Ascending aorta (tissue), 2 donors: Measurements from ENCODE around the gene GCHFR. TPM values are rescaled to one million over a fixed set of nuclear protein-coding genes. Genes with fewer than 3 reads are reported as not detected.

Experiments
- DNase-seq, 2 donors: peaks; one replicate each; pipeline ENCODE4 v3.0.0-alpha.2; 2019; ENCODE audit warnings: low spot score in 2 of 2
- H3K27ac ChIP-seq, 2 donors: fragments of 200-600 bp; sonication (generic); one replicate each; pipeline ENCODE4 v1.5.1; 2016 to 2017; ENCODE audit warnings: mild to moderate bottlenecking in 1 of 2
- H3K27me3 ChIP-seq: fragments of 200-600 bp; sonication (generic); one replicate; pipeline ENCODE4 v1.5.1; 2017
- H3K36me3 ChIP-seq, 2 donors: fragments of 200-600 bp; sonication (generic); one replicate each; pipeline ENCODE4 v1.5.1; 2016
- H3K4me1 ChIP-seq, 2 donors: fragments of 200-600 bp; sonication (generic); one replicate each; pipeline ENCODE4 v1.5.1; 2016 to 2017; ENCODE audit warnings: mild to moderate bottlenecking in 1 of 2
- H3K4me3 ChIP-seq, 2 donors: fragments of 200-600 bp; sonication (generic); one replicate each; pipeline ENCODE4 v1.5.1; 2016 to 2017; ENCODE audit warnings: mild to moderate bottlenecking in 1 of 2
- H3K9me3 ChIP-seq, 2 donors: fragments of 200-600 bp; sonication (generic); one replicate each; pipeline ENCODE4 v1.5.1; 2016
- CTCF ChIP-seq, 3 experiments: fragments of 200-600 bp in 2 of 3; fragments of 450-650 bp in 1 of 3; sonication (generic) in 2 of 3; IDR thresholded peaks; one replicate each; pipeline ENCODE4 v1.5.1; 2016 to 2019; ENCODE audit warnings: antibody characterized with exemption in 3 of 3, mild to moderate bottlenecking in 1 of 3, moderate library complexity in 1 of 3
- intact Hi-C: fragments of 100-400 bp; cut with DNase I; formaldehyde crosslinking; loops from one replicate; pipeline ENCODE4 v1.15.1; 2023
- total RNA-seq: library from RNA; depleted of rRNA; stranded (reverse); fragments of >200 nt; gene quantifications from one replicate; pipeline ENCODE4 v1.1.0, GENCODE V29; 2016

The GCHFR gene
- total RNA-seq, 1 donor from 2014 or later = 26.4 TPM

- no peak for TF ChIP-seq CTCF (IDR thresholded peaks at IDR 0.05)
- no peaks in the 10 kb centered on the region for H3K27me3 ChIP-seq
- H3K27ac ChIP-seq = no peak overlapping the region
- intact Hi-C loops = no loop called here
- H3K4me3 ChIP-seq = no peak overlapping the region
- H3K36me3 ChIP-seq = peaks cover 9% of the 10 kb centered on the region in 2 donors
- H3K4me1 ChIP-seq = no peaks in the 10 kb centered on the region
- DNase-seq = no peak
- H3K9me3 ChIP-seq = no peaks in the 10 kb centered on the region
These were observed 29.5 kb downstream of the GCHFR start for GRCh38 chr15:40793216-40793989.

GRCh38 chr15:40796041-40796440 is 32.2 kb downstream of the GCHFR start:
- no peak for DNase-seq
- Histone ChIP-seq H3K27me3 (no peaks in the 10 kb centered on the region), H3K4me3 (no peak overlapping the region), H3K27ac (no peak overlapping the region), H3K36me3 (peaks cover 8 to 9% of the 10 kb centered on the region in 2 donors), H3K4me1 (no peaks in the 10 kb centered on the region), H3K9me3 (no peaks in the 10 kb centered on the region)
- intact Hi-C loops = no loop called here
- no peak for TF ChIP-seq CTCF (IDR thresholded peaks at IDR 0.05)

GRCh38 chr15:40796512-40796911 is 32.6 kb downstream of the GCHFR start:
- Histone ChIP-seq H3K9me3 (no peaks in the 10 kb centered on the region), H3K4me3 (no peak overlapping the region), H3K36me3 (peaks cover 4 to 5% of the 10 kb centered on the region in 2 donors), H3K27ac (no peak overlapping the region), H3K27me3 (no peaks in the 10 kb centered on the region), H3K4me1 (no peaks in the 10 kb centered on the region)
- no peak for DNase-seq
- intact Hi-C loops = no loop called here
- TF ChIP-seq CTCF (IDR thresholded peaks at IDR 0.05) = no peak

GRCh38 chr15:40799523-40799922 is 35.7 kb downstream of the GCHFR start:
- H3K4me1 ChIP-seq = no peaks in the 10 kb centered on the region
- no peak overlapping the region for H3K4me3 ChIP-seq
- no peak for TF ChIP-seq CTCF (IDR thresholded peaks at IDR 0.05)
- intact Hi-C loops = no loop called here
- no peaks in the 10 kb centered on the region for H3K9me3 ChIP-seq
- peaks cover 0 to 3% of the 10 kb centered on the region in 2 donors for H3K36me3 ChIP-seq
- H3K27me3 ChIP-seq = no peaks in the 10 kb centered on the region
- no peak overlapping the region for H3K27ac ChIP-seq
- DNase-seq = no peak

GRCh38 chr15:40803076-40803475 is 39.2 kb downstream of the GCHFR start:
- TF ChIP-seq CTCF (IDR thresholded peaks at IDR 0.05) = no peak
- intact Hi-C loops = no loop called here
- no peak overlapping the region for H3K27ac ChIP-seq
- no peaks in the 10 kb centered on the region for H3K9me3 ChIP-seq
- no peak for DNase-seq
- H3K27me3 ChIP-seq = no peaks in the 10 kb centered on the region
- peaks cover 0 to 3% of the 10 kb centered on the region in 2 donors for H3K36me3 ChIP-seq
- H3K4me1 ChIP-seq = peaks cover 0 to 11% of the 10 kb centered on the region in 2 donors
- no peak overlapping the region for H3K4me3 ChIP-seq
